Stimulated activated CD8-positive, alpha-beta memory T cell treated with anti-CD3 and anti-CD28 coated beads, Interleukin-2, amount 100 ng/mL, for 48 hours (primary cell): ENCODE results near the gene PTPRG.

Experiments used
- DNase-seq, 2 donors: peaks; one replicate each; pipeline ENCODE4 v3.0.0-alpha.2; 2020; ENCODE audit warnings: low read depth in 2 of 2

PTPRG gene

DNA sequence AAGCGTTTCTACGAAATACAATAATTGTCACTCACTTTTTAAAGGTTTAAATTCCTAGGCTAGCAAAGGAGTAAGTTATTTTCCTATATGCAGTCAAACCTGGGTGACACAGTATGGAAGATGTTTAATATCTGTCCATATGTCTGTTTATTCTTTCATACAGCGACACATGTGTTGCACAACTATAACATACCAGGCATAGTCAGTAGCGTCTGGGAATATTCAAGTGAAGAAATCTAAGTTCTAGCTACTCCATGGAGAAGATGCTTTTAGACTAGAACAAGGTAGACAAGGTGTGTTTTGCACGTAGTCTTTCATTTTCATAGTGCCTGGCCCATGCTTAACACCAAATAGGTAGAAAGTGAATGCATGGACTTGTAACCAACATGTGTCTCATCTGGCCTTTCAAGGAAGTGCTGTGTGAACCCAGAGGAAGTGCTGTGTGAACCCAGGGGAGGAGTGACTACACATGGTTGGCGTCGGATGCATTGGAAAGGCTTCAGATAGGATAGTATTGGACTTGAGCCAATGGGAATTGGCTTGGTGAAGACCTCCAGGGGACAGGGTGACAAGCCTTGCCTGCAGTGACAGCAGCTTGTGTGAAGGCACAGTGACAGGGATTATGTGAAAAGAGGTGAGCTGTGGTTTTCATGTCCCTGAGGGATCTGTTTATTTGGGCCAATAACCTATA is 267.0 kb downstream of the PTPRG start:
- DNase-seq = no peak

DNA sequence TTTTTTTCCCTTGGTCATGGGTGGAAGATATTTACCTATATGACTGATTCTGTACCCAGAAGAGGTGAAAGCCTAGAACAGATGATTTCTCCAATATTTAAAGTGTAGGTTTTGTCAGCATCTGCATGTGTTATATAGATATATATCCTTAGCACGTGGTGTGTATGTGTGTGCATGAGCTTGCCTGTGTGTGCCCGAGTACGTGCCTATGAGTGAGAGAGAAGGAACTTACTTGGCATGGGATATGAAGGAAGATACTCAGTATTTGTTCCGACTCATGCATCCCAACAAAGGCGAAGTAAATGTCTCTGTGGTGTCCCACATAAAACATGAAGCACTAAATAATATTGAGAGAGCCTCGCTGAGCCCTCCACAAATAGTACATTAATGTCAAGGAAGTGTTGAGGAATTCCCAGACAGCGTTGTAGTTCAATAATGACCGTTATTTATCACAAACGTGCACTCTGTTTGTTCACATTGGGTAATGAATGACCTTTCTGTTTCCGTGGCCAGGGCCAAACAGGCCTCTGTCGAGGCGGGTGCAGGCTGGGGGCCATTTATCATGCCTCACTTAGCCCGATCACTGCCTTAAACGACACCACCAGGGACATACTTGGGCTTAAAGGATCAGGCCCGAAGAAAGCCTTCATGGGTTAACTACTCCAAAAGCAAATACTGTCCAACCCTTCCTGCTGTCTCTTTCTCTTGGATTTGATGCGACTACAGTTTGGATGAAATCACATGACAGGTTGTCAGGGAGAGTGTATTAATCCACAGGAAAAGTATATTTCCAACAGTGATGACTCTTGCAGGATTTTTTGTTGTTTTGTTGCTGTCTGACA is 267.7 kb downstream of the PTPRG start:
- DNase-seq = no peak

DNA sequence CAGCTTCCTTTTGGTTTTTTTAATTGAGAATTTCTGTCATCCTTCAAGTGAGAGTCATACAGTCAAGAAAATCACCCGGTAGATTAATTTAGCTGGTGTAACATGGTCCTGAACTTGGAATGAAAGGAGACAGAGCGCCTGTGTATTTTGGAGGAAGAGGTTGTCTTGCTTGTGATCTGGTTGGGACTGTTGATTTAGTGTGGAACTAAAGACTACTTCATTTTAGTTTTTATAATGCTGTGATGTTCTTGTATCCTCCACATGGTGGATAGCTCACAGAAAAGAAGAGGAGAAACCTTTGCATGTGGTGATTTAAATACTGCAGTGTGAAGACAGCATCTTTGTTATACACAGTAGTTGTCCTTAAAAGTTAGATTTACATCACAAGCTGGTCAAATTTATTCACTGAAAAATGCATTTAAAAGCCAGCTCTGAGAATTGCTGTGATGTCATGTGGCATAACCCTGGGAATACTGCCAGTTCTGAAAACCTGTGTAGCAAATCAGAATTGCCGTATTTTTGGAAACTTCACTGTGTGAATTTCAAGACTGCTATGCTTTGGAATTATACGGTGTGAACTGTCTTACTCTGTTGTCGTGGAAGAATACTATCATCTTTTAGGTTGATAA is 268.5 kb downstream of the PTPRG start:
- DNase-seq = no peak

DNA sequence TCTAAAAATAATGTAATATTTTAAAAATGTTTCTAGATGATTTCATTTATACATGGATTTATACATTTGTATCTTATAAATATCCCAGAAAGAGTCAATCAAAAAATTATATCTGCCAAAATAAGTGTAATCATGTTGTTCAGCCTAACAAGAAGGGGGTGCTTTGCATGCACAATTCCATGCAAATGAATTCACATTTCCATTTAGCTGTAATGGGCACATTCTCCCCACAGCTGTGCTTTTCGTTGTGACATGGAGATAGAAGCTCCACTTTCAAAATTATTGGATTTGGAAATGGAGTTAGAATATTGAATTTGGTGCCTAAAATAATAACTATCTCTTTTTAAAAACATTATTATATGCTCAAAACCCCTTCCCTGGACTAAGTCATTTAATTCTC is 270.6 kb downstream of the PTPRG start:
- DNase-seq = no peak

DNA sequence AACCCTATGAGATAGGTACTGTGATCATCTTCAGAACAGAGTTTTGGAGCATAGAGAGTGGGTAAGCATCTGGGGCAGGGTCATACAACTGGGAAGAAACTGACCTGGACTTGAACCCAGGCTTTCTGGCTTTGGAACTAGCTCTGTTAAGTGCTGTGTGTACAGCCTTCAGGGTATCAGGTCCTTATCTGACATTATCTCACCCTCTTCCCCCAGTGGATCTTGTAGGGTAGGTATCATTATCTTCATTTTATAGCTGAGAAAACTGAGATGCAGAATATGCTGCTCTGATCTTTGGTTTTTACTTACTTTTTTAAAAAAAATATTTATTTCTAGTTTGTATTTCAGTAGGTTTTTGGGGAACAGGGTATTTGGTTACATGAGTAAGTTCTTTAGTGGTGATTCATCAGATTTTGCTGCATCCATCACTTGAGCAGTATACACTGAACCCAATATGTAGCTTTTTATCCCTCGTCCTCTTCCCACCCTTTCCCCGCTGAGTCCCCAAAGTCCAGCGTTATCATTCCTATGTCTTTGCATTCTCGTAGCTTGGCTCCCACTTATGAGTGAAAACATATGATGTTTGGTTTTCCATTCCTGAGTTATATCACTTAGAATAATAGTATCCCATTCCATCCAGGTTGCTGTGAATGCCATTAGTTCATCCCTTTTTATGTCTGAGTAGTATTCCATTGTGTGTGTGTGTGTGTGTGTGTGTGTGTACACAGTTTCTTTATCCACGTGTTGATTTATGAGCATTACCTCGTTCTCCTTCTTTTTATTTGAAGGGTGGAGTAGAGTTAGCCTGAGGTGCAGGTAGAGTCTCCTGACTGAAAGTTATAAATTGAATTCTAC is 271.2 kb downstream of the PTPRG start:
- DNase-seq = no peak

DNA sequence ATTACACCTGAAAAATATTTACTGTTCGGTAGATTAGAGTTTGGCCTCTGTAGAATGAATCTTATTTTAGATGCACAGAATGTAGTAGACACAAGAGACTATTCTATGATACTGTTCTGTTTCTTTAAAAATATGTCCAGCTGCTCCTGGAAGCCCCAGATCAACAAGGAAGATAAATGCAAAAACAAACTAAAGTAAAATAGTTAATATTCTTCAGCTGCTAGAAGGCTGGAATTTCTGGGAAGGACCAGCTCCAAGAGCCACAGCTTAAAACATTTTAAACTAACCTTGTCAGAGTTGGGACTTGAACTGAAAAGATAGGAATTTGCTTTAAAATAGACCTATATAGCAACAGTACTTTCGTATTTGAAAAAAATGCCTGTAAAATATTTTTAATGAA is 277.9 kb downstream of the PTPRG start:
- DNase-seq = no peak

DNA sequence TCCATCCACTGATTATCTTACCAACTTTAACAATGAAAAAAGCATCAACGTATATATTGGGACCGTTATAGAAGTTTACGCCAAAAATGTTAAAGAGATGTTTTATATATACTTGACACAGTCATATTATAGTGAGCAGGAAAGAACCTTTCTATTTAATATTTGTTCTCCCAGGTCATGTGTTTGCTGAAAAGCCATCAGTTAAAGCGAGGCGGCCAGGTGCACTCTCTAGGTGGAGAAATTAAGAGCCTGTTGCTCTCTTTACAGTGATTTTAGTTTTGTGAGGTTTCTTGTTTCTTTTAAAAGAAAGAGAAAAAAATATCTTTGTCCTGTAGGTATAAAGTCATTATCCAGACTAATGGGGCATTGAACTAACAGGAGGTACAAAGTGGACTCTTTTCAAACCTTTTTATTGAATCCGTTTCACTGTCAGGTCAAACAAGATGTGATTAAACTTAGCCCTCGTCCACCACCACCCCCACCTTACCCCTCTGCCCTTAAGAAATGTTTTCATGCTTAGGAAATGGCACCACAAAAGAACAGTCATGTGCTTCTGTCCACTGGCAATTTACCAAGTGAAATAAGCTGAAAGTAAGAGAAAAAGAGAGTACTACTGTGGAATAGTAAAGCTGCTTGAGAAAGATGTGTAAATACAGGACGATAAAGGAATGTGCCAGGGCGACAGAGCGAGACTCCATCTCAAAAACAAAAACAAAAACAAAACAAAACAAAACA is 279.9 kb downstream of the PTPRG start:
- no peak for DNase-seq

DNA sequence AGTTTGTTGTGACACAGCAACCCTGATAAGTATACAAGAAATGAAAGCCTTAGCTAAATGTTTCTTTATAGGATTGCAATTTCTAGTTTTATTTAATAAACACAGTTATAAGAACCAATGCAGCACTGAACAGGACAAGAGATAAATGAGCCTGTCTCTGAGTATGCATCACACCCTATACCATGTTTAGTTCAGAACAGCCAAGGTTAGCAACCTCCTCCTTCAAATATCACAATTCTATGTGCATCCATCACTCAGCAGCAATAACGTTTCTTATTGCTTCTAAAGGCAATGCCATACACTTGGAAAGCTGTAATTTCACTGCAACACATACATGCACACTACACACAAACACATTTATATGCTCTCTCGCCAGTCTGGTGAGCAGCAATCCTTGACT is 280.6 kb downstream of the PTPRG start:
- no peak for DNase-seq

DNA sequence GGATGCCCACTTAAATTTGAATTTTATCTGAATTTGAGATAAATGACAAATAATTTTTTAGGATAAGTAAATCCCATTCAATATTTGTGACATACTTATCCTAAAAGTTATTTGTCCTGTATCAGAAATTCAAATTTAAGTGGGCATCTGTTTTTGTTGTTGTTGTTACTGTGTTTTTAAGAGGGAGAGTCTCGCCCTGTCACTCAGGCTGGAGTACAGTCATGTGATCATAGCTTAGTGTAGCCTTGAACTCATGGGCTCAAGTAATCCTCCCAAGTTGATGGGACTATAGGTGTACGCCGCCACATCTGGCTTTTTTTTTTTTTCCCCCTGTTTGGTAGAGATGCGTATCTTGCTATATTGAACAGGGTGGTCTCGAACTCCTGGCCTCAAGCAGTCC is 283.0 kb downstream of the PTPRG start:
- DNase-seq = no peak

DNA sequence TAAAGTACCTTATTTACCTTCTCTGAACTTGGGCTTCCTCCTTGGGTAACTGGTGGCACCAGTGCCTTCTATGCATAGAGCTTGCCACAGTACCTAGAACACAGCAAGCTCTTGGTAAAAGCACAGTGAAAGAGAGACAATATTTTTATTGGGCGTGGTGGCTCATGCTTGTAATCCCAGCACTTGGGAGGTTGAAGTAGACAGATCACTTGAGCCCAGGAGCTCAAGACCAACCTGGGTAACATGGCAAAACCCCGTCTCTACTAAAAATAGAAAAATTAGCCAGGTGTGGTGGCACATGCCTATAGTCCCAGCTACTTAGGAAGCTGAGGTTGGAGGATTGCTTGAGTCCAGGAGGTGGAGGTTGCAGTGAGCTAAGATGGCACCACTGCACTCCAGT is 285.1 kb downstream of the PTPRG start:
- no peak for DNase-seq

DNA sequence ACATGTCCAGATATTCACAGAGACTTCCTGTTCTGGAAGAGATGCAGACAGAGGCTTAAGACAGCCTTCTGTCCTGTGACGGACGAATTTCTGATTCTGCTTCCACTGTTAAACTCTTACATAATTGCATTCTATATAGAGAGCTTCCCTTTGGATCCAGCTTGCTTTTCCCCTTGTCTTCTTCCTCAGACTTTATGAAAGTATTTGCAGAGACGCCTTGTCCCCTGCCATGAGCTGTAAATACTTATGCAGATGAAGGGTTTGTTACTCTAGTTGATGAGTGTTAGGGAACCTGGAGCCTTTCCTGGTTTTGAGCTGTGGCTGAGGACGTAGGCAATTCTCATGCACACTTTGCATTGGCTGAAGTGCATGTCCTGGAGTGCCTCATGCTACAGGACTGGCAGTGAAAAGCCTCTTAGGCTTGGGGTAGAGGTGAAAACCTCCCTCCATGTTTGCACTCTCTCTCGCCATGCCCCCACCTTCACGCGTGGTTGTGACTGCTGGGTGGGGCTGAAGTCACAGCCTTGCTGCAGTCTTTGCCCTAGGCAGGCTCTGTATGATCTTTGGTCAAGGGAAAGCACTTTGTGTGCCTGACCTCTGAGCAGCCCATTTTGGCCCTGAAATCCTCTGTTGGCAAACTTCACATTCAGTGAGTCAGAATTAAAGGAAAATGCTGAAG is 286.6 kb downstream of the PTPRG start:
- no peak for DNase-seq

DNA sequence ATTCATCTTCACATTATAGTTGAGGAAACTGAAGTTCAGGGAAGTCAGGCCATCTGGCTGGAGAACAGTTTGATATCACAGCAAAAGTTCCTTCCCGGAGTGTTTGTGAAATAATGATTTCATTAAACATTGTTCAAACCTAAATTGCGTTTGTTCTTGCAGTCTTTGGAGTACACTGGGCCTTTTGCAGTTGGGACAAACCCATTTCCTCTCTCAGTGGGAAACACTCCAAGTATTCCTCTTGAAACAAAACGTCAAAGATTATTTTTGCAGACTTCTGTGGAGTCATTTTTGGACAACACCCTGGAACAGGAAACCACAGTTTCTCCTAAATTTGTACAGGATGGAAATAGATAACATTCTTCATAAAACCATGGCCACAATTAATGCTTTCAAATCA is 287.5 kb downstream of the PTPRG start:
- no peak for DNase-seq

DNA sequence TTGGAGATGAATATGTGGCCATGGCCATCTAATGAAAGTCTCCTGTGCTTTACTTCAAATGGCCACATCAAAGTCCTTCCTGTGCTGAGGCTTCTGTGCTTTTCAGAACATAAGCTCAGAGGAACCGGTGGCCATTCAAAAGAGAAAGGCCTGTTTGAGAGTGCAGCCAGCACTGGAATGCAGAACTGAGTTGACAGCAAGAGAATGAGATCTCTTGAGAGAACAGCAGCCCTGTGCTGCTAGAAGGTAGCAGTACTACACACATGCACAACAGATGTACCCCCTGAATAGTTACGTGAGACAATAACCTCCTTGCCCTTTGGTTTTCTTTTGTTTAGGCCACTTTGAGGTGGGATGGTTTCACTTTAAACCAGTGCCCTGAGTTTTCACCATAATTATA is 292.5 kb downstream of the PTPRG start:
- DNase-seq = no peak

DNA sequence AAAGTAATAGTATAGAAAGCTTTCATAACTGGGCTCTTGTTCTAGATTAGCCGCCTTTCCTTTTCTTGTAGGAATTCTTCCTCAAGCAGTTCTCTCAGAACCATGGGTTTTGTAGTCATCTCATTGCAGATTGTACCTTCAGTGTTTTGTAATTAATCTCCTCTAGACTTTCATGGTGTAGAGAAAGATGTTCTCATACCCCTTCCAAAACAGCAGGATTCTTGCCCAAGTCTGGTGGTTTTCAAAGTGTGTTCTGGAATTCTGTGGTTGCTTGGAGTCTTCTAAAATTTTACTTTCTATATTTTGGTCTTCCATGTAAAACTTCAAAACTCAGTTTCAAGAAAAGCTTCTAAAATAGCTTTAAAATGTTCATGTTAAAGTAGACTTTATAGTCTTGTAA is 293.8 kb downstream of the PTPRG start:
- DNase-seq = no peak

DNA sequence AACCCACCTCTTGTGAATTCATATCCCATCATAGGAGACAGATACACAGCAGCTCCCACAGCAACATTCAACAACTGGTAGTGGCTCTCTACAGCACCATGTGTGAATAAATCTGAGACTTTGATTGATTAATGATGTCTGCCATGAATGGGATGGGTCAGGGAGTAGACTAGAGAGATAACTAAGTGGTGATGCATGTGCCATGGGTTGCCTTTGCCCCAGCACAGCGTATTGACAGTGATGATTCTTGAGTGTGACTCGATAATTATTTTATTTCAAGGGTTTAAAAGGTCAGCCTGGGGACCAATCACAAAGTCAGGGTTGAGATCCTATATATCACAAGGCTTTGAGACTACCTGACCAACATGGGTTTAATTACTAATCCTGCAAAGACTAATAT is 295.9 kb downstream of the PTPRG start:
- no peak for DNase-seq

DNA sequence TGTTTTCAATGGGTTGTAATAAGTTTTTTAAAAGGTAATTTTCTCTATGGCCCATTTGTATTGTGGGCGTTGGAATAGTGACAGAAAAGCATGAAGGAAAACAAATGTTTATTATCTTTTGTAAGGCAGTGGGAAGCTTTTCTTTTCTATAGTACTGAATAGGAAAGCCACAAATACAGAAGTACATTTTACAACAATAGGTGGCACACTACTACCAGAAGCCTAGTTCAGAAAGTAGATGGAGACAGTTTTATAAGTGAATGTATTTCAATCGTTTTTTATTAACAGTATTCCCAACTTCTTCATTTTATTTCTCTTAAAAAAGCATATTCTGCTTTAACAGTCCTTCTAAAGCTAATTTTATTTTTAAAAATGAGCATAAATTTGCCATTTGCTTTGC is 296.7 kb downstream of the PTPRG start:
- DNase-seq = no peak

DNA sequence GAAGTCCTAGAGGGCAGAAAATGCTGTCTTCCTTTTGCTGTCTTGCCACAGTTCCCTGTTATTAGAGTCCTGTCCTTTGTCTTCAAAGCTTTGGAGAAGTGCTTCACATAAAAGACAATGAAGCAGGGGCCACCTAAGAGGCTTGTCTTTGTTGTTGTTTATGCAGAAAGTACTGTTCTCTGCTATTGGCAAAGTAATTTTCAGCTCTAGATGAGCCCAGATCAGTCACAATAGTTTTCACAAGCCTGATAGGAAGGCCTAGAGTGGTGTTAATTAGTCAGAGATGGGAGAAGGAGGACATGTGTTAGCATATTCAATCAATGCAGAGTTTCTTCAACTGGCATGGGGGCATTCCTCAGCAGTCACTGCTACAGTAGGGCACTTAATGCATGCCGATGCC is 300.0 kb downstream of the PTPRG start:
- no peak for DNase-seq

DNA sequence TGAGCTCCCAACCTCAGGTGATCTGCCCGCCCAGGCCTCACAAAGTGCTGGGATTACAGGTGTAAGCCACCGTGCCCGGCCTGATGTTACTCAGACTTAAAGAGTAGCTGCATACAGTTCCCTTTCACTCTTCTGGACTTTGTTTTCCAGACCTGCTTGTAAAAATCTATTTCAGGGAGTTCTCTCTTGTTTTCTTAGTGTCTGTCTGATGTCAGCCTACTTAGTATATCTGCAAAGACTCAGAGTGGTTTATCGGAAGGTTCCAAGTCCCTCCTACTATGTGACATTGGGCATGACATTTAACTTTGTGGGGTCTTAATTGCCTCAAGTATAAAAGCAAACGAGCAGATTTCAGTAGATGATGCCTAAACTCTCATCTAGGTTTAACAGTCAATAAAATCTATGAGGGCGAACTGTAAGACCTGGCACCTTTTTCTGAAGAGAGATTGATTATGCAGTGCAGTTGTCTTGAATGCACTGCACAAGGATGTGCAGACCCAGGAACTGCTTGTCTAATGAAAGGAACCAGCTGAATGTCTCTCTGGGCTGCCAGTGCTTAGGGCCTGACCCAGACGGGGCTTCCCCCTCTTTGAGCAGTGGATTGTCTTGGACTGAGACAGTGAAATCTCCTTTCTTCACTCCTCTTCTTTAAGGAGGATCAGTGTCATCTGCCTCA is 301.4 kb downstream of the PTPRG start:
- no peak for DNase-seq

DNA sequence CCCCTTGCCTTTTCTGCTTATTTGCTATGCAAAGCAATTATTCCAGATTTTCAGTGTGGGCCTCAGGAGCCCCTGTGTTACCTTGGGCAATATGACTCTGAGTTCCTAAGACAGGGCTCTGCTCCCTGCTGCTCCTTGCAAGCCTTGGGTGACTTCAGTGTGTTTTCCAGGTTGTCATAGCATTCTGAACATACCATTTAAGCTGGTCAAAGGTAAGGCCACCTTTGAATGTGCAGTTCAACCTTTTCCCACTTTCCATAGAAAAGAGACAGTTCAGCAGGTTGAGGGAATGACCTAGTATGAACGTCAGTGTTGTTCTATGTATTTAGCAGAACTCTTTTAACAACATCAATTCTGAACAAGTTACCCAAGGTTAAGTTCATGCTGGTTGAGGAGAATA is 302.2 kb downstream of the PTPRG start:
- DNase-seq = no peak

DNA sequence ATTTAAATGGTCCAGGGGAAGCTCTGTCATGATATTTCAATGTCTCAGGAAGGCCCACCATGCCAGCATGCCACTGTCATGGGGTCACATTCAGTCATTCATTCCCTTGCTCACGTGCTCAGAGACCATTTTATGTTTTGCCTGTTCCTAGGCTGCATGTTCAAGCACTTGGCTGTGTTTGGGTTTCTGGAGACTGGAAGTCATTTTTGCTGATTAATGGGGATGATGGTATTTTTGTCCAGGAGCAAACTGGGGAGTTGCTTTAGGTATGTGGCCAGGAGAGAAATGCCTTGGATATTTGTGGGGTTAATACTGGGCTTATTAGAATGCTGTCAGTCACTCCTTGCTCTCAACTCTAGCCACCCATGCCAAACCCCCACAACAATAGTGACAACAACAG is 303.5 kb downstream of the PTPRG start:
- DNase-seq = no peak
